ENCODE data around the gene NR2C2. TPM values are rescaled to one million over a fixed set of nuclear protein-coding genes. Genes with fewer than 3 reads are reported as not detected.
"Not testable (repeated sequence)": the region's sequence is repeated elsewhere in the genome, so short reads cannot be mapped to it uniquely, and the experiment has no call there.

Gene NR2C2
- total and polyA plus RNA-seq, 3 donors from 2014 or later: 52.6 to 87.5 (median 85.2) TPM

- Histone ChIP-seq H3K9me3 (no peaks in the 10 kb centered on the region), H3K4me1 (peaks cover 13% of the 10 kb centered on the region)
- intact Hi-C loops (cut with DNase I; ENCODE audit: low total_unique reads): no loop called here
These were observed 44.6 kb downstream of the NR2C2 start for GRCh38 chr3:14991818-14992612.

DNA sequence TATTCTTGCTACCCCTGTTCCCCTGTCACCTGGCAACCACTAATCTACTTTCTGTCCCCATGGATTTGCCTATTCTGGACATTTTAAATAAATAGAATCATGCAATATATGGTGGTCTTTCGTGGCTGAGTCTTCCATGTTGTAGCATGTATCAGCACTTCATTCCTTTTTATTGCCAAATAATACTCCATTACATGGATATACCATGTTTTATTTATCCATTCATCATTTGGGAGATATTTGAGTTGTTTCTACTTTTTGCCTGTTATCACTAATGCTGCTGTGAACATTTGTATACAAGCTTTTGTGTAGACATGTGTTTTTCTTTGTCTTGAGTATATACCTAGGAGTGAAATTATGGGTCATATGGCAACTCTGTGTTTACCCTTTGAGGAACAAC, 50.6 kb downstream of the NR2C2 start:
- Histone ChIP-seq H3K36me3 (ENCODE audit: low read depth, missing control alignments) (no peaks in the 10 kb centered on the region), H3K4me3 (no peak overlapping the region), H3K27ac (no peak overlapping the region), H3K9me3 (no peaks in the 10 kb centered on the region), H3K4me1 (no peaks in the 10 kb centered on the region), H3K27me3 (no peaks in the 10 kb centered on the region)
- DNase-seq: no peak
- intact Hi-C loops (cut with DNase I; ENCODE audit: low total_unique reads): no loop called here
- WGBS, 2 donors: 95% methylated on average over 1 of the region's 1 CpG
- no peak for TF ChIP-seq POLR2A (IDR thresholded peaks at IDR 0.05)
- TF ChIP-seq, protein P1, sequence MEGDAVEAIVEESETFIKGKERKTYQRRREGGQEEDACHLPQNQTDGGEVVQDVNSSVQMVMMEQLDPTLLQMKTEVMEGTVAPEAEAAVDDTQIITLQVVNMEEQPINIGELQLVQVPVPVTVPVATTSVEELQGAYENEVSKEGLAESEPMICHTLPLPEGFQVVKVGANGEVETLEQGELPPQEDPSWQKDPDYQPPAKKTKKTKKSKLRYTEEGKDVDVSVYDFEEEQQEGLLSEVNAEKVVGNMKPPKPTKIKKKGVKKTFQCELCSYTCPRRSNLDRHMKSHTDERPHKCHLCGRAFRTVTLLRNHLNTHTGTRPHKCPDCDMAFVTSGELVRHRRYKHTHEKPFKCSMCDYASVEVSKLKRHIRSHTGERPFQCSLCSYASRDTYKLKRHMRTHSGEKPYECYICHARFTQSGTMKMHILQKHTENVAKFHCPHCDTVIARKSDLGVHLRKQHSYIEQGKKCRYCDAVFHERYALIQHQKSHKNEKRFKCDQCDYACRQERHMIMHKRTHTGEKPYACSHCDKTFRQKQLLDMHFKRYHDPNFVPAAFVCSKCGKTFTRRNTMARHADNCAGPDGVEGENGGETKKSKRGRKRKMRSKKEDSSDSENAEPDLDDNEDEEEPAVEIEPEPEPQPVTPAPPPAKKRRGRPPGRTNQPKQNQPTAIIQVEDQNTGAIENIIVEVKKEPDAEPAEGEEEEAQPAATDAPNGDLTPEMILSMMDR (IDR thresholded peaks at IDR 0.05): no peak

More at GRCh38 chr3:14991818-14992612, 44.6 kb downstream of the NR2C2 start:
- no peak for DNase-seq
- H3K27me3 ChIP-seq: no peaks in the 10 kb centered on the region
- no peaks in the 10 kb centered on the region for H3K36me3 ChIP-seq (ENCODE audit: low read depth, missing control alignments)
- no peak for TF ChIP-seq POLR2A (IDR thresholded peaks at IDR 0.05)
- TF ChIP-seq, protein P1 (IDR thresholded peaks at IDR 0.05): no peak
- H3K27ac ChIP-seq: no peak overlapping the region
- H3K4me3 ChIP-seq: no peak overlapping the region
- WGBS, 2 donors: 91 to 94% methylated on average over 7 of the region's 7 CpGs

DNA sequence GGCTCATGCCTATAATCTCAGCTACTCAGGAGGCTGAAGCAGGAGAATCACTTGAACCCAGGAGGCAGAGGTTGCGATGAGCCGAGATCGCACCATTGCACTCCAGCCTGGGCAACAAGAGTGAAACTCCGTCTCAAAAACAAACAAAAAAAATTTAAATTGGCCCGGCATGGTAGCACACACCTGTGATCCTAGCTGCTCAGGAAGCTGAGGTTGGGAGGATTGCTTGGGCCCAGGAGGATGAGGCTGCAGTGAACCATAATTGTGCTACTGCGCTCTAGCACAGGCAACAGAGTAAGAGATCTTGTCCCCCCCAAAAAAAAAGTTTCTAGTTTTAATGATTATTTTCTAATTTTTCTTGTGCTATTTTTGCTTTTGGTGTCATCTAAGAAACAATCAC, 51.8 kb downstream of the NR2C2 start:
- DNase-seq; H3K27me3 ChIP-seq; intact Hi-C loops (cut with DNase I; ENCODE audit: low total_unique reads); H3K27ac ChIP-seq; H3K36me3 ChIP-seq (ENCODE audit: low read depth, missing control alignments); H3K4me1 ChIP-seq; H3K9me3 ChIP-seq; H3K4me3 ChIP-seq: not testable (repeated sequence)
- 95 to 98% methylated on average over 6 of the region's 6 CpGs for WGBS, 2 donors

- Histone ChIP-seq H3K27me3 (no peaks in the 10 kb centered on the region), H3K4me1 (no peaks in the 10 kb centered on the region), H3K4me3 (no peak overlapping the region), H3K27ac (no peak overlapping the region), H3K9me3 (no peaks in the 10 kb centered on the region), H3K36me3 (ENCODE audit: low read depth, missing control alignments) (no peaks in the 10 kb centered on the region)
- intact Hi-C loops (cut with DNase I; ENCODE audit: low total_unique reads): no loop called here
- WGBS, 2 donors: 70 to 75% methylated on average over 4 of the region's 4 CpGs
- no peak for DNase-seq
- TF ChIP-seq, protein P1 (IDR thresholded peaks at IDR 0.05): no peak
These were observed 60.3 kb downstream of the NR2C2 start for GRCh38 chr3:15007681-15008141.

- Histone ChIP-seq H3K36me3 (ENCODE audit: low read depth, missing control alignments) (no peaks in the 10 kb centered on the region), H3K9me3 (no peaks in the 10 kb centered on the region), H3K4me3 (no peak overlapping the region), H3K27ac (no peak overlapping the region), H3K27me3 (no peaks in the 10 kb centered on the region), H3K4me1 (no peaks in the 10 kb centered on the region)
- 95 to 98% methylated on average over 5 of the region's 5 CpGs for WGBS, 2 donors
- intact Hi-C loops (cut with DNase I; ENCODE audit: low total_unique reads): no loop called here
- TF ChIP-seq, protein P1 (IDR thresholded peaks at IDR 0.05): no peak
- no peak for TF ChIP-seq POLR2A (IDR thresholded peaks at IDR 0.05)
- DNase-seq: no peak
These were observed 61.8 kb downstream of the NR2C2 start for GRCh38 chr3:15009167-15009566.
